Measurements from ENCODE around the gene ARL15.

ARL15 gene

DNA sequence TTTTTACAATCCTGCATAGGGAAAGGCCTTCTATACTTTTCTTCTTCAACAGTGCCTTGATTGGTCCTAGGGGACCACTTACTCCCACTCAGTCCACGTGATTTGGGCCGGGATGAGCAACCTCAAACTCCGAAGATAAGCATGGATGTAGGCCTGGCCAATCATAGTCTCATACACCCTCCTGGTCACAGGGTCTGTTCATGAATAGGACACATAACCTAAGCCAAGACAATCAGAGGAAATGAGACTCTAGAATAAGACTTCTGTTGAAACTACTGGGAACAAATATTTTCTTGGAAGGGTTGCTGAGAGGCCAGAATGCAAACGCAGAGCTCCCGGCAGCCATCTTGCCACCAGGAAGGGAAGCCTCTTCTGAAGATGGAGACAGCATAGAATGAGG lies 68.1 kb downstream of the ARL15 start:
- DNase-seq = no peak

DNA sequence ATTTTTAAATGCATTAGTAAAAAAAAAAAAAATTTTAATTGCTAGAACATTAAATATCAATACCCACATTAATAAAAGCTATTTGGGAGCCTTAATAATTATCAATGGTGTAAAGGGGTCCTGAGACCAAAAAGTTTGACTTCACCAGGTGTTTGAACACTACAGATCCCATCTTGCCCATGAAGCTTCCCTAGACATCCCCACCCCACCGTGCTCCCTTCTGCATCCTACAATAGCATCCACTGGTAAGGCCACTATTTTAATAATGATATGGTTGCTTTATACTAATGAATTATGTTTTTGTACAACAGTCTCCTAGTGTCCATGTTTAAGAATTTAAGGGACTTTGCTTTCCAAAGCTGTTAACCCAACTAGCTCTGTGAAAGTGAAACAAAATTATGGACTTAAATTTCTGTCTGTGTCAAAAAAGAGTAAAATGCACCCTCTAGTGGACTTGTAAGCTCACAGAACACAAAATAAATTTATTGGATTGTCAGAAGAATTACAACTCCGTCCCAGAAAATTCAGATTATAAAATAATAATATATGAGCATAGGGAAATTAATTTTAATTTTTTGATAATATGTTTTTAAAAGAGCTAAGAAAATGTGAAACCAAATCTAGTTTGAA lies 76.0 kb downstream of the ARL15 start:
- no peak for DNase-seq

DNA sequence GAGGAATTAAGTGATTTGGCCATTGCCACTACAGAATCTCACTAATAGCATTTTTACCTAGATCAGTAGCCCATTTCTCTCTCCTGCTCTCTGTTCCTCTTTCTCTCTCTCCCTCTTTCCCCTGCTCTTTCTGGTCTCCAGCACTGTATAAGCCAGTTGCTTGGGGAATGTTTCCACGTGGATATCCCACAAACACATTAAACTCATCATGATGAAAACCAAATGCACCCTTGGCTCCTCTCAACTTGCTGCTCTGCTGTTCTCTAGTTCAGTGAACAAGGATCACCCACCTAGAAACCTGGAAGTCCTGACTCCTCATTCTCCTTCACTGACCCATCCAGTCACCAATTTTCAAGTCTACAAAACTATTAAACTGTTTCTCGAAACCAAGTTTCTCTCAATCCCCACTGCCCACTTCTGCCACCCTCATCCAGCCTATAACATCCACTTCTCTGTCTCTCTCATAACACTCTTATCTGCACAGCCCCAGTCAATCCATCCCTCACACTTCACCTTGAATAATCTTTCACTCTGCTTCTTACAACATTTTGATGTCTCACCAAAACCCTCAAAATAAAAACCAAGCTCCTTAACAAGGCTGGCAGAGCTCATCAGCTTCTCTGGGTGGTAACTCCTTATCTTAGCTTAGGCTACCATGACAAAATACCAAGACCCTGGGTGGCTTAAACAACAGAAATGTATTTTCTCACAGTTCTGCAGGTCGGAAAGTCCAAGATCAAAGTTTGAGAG lies 79.3 kb downstream of the ARL15 start:
- DNase-seq = no peak

DNA sequence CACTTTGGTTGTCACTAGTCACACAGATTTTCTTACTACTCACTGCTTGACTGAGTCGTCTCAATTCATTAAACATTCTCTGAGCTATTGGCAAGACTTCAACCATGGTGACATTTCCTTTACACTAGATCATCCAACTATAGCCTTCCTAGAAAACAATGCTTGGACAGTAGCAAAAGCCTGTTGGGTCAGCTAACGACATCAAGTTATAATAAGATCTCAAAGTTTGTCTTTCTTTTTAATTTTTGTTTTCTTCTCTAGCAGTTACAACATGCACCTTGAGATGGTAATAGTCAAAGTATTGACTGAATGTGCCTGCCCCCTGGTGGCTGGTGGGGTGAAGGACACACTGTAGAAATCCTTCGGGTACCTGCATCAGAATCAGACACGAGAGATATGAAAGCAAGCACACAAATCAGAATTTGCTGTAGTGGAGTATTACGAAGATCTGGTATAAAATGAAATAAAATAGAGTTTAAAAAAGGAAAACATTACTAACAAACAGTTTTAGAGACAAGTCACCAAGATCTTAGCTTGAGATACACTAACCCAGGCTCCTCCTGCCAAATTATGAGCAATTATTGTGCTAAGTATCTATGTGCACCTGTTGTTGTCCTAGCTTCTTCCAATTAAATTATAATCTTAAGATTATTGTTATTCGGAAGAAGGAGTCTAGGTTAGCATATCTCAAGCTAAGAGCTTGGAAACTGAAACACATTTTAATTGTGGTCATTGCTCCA lies 81.2 kb downstream of the ARL15 start:
- no peak for DNase-seq

DNA sequence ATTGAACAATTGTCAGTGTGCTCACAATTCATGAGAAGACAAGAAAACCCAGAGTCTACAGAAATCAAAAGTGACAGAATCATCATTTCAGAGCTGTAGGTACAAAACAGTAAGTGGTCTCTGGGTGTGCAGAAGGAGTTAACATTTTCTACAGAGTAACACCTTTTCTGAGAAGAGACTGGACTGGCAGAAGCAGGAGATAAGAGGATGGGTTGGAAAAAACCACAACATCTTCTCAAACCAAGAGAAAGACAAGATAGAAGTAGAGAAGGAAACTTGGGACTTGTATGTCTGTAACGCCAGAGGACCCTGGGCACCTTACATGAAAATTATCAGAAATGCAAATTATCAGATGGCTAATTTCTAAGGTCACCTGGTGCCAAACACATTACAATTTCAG lies 82.6 kb downstream of the ARL15 start:
- no peak for DNase-seq

DNA sequence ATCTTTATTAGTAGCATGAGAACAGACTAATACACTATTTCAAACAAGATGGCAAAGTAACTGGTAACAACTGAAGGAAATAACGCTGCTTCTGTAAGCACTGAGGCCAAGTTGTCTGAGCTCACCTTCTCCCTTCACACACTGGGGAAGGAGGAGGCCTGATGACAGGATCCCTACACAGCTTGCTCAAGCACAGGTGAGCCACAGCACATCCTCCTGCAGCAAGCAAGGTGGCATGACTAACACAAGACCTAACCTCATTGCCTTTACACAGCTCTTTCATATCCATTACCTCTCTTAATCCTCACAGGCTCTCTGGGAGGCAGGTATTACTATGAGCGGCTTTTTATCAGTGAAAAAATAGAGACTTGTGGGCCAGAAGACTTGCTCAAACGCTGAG lies 83.3 kb downstream of the ARL15 start:
- no peak for DNase-seq

DNA sequence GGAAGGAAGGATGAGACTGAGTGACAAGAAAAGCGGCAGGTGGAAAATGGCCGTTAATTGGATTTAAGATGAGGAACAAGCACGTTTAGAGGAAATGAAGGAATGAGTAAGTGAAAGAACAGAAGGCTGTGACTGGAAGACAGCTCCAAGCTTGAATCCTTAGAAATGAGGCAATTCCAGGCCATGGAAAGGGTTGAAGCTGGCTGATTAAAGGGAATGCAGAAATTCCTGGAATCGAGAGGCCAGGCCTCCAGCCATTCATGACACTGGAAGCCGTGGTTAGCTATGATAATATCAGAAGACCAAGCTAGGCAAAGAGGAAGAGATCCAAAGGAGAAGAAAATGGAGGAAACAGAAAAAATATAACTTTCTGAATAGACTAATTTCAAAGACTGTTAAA lies 84.2 kb downstream of the ARL15 start:
- no peak for DNase-seq

DNA sequence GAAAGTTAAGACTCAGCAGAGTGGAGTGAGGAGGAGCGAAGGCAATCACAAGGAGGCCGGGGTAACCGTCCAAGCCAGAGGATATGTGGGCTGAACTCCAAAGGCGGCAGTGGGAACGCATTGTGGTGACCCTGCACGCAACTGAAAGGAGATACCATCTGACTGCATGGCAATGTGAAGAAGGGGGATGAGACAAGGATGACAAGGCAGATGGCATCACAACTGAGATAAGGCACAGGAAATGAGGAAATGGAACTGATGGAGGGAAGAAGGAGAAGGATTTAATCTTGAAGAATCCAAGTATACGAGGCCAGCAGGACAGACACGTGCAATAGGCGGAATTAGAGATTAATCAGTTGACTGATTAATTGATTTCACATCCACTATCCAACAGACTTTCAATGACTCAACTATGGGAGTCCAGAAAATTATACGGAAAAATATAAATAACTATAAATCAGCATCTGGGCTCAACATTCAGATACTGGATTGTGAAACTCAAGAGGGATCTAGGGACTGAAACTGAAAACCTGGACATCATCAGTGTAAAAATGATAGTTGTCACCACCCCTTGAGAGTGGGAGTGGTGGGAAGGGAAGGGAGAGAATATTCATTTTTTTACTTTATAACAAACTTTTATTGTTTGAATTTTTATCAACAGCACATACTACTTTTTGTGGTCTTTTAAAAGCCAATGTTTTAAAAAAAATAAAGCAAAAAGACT lies 86.1 kb downstream of the ARL15 start:
- no peak for DNase-seq

DNA sequence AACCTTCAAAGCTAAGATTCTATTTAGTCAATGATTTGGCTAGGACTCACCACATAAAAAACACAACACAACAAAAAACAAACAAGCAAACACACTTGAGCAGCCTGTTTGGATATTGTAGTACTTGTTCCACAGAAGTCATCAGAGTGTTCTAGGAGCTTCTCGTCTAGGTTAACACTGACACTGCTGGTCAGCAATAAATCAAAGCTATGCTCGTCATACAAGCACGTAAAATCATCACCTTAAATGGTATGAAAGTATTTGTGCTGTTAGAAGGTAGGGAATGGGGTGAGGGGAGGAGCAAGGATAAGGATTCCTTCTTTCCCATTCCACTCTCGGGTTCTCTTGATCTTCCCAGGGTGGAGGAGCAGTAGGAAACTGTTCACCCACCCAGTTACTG lies 88.0 kb downstream of the ARL15 start:
- DNase-seq = no peak

DNA sequence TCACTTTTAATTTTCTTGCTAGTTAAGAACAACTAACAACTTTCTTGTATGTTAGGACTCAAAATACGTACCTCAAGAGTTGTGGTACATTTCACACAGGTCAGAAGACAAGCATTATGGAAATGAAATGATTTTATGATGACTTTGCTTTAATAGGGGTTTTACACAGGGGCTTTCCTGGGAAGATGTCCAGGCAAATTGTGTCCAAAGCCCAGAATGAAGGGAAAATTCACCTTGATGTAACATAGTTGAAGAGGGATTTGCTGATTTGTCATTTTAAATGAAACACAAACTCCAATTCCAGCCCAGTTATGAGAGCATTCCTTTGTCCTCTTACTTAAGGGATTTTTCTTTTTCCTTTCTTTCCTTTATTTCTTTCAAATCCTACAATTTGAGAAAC lies 89.2 kb downstream of the ARL15 start:
- no peak for DNase-seq

DNA sequence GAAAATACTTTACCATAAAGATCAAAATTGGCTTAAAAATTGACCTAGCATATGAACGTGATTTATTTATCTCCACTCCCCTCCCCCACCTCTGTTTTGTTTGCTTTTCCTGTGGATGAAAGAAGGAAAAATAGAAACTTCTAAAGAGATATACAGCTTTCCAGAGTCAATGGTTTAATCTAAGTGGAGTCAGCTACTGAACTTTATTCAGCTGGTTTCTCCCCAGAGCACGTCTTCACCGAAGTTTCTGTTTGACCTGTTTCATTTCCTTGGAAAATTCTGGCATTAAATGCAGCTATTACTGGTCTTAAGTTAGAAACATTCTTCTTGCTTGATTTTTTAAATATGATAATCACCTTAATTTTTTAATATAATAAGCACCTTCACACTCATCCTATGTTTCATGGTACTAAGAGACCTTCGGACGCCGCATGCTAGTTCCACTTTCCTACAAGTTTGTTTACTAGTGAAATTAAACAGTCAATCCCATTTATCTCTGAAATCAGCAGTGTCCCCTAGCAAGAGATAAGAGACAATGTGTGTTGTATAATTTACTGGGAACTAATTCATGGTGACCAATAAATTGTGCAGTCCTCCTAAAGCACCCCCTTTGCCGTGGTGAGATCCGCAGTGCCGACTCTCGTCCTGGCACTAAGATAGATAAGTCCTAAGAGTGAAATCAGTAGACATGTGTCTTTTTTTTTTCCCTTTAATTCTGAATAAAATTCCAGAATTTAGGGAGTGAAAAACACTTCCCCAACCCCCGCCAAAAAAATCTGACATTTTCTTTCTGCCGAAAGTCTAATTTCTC lies 89.9 kb downstream of the ARL15 start:
- no peak for DNase-seq

DNA sequence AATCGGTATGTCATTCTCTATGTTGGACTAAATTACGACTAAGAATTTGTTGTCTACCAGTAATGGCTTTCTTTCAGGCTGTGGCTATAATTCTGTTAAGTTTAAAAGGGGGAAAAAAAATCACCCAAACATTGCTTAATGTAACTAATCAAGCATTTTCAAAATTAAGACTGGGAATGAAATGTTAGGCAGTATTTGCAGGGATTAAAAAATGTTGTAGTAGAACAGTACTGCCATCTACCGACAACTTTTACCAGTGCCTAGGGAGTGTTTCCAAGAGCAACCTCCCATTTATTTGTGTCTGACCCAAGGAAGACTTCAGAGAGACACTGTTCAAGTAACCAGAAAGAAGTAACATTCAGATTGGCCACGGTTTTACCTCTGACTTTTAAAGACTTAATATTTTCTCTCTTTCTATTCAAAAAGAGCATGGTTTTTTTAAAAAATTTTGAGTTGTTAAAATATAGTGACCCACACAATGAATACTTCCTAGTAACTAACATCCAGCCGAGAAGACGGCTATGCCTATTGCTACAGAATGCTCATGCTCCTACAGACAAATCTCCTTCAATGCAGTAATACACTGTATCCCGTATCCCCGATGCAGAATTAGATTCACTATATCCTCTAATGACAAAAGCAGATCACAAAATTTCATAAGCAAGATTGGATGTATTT lies 92.4 kb downstream of the ARL15 start:
- DNase-seq = no peak

DNA sequence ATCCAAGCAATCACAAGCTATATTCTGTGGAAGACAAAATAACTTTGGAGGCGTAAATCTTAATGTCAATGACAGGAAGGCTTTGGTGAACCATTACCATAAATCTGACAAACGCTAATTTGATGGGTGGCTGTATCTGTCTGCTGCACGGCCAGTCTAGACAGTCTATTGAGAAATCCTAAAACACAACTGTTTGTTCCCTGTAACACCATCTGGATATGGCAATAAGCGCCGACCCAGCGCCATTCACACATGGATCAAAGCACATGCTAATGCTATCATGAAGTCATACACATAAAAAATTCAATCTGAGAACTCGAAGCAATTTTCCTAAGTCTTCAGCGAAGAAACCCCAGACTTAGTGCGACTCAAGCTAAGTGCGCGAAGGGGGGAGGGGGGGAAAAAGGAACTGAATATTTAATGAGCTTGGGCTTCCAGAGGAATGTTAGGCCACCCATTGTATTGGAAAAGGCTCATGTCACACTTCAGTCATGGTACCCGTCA lies 95.1 kb downstream of the ARL15 start:
- no peak for DNase-seq

DNA sequence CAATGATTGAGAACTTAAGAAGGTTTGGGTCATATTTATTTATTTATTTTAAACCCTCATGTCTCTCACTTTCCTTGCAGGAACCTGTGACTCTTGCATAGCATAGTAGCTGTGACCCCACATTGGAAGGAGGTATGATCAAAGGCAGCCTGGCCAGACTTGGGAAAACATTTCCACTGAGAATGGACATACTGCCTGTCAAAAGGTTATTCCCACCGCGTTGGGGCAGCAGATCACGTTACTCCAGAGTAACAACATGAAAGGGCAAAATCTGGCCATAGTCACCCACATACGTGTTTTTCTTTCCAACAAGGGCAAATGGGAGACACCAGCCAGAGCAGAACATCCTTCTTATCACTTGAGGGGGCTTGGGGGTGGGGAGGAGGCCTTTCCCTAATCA lies 95.7 kb downstream of the ARL15 start:
- DNase-seq = no peak

DNA sequence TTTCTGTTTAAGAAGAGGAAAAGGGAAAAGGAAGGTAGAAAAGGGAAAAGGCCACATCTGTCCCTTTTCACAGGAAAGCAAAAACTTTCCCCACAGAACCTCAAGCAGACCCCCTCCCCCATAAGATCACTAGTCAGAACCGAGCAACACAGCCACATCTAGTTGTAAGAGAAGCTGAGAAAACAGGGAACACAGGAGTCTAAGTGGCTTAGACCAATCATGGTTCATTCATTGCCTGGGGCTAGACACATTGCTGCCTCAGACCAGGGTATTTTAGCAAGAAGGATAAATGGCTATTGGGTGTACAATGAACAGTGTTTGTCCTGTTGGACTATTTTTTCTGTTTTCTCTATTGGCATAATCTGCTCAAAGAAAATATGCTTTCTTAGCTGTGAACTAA lies 98.0 kb downstream of the ARL15 start:
- no peak for DNase-seq

DNA sequence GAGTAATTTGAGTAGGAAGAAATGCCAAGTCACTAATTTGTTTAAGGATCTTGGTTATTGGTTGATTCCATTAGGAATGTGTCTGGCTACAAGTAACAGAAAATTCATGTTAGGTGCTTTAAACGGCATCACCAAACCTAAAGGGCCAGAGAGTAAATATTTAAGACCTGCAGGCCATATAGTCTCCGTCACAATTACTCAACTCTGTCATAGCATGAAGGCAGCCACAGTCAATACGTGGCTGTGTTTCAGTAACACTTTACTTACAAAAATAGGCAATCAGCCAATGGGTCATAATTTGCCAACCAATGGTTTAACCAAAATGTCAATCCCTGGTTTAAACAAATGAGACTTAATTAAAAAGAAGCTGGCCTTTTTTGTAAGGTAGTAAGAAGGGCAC lies 98.5 kb downstream of the ARL15 start:
- DNase-seq = no peak

DNA sequence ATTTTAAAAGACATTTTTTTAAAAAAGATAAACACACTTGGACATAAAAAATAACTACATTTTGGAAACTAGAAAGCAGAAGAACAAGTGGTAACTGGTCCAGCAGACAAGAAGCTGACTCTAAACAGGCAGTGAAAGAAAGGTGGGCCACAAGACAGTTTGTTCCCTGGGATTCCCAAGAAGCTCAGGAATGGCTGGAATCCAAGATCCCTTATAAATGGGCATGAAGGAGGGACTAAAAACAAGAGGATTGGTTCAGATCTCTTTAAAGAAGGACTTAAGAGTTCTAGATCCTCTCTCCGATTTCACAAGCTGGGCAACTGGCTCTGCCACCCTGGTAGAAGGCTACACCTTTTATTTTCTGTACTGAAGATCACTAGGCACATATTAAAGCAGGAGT lies 102.8 kb downstream of the ARL15 start:
- no peak for DNase-seq

DNA sequence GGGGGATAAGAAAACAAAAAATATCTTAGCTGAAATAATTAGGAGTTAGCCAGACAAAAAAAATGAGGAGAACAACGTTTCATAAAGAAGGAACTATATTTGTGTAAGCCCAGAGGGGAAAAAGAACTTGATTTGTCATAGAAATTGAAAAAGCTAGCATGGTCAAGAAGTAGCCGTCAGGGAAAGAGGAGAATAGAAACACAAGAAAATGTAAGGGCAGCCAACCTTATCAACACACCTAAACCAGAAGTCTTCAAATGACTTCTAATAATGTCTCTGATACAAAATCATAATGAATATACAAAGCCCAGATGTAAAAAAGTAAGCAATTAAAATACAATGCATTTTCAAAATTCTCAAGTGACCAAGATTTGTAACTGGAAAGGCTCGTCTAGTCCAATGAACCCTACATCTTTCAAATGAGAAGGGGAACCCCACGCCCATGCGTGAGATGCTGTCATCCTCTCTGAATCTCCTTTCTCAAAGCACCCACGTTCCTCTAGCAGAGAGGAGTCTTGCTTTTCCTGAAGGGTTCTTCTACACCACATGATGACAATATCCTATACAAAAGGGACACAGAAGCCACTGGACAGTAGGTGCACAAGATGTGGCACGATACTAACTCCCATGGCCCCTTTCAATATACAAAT lies 103.7 kb downstream of the ARL15 start:
- no peak for DNase-seq

DNA sequence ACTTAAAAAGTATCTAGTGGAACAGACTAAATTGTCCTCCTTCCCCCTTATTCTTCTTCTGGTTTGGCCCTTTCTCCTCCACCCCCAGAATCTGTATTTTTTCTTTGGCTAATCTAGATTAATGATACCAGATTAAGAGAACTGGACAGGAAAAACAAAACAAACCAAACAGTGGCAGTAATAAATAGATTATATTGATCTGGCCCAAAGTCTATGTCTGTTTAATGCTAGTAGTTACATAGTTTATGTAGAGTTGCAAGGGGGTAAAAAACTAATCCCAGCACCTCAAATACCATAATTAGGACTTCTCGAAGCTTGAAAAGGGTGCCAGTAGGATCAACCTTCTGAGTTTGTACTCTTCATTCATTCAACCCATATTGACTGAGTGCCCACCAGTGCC lies 104.5 kb downstream of the ARL15 start:
- DNase-seq = no peak

DNA sequence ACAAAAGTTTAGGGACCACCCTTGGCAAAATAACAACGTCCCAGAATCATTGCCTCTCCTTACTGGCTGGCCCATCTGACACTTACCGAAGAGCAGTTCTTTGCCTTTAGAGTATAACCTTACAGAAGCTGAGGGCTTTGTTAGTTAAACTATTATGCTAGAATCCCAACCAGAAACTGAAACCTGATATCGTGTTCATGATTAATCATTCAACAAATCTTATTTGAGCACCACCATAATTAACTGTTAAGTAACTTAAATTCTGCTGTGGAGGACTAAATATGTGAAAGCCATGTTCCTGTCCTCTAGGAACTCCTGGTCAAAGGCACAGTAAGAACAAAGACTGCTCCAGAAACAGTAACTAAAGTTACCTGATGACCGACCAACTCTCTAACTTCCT lies 104.9 kb downstream of the ARL15 start:
- no peak for DNase-seq

DNA sequence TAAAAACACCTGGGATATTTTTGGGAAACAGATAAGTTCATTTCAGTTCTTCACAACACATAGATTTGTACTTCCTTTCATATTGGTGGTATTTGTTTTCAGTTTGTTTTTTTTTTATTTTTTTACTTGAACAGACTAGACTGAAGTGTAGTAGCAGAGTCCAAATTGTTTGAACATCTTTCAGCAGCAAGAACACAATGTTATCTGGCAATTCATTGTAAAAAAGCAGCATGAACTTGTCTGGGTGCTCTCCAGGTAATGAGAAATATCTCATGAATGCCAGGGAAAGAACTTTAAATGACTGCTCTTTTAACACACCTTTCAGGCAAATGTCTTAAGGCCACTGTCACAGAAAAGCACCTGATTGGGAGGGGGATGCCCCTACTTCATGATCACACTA lies 113.4 kb downstream of the ARL15 start:
- DNase-seq = no peak
